ENCODE measurements around the gene ATE1.

- TF ChIP-seq POLR2AphosphoS5 (IDR thresholded peaks at IDR 0.05; ENCODE audit: low read depth, low read length) (no peak), EGR1 (IDR thresholded peaks at IDR 0.05; ENCODE audit: low read depth) (no peak), EZH2 (IDR thresholded peaks at IDR 0.05) (no peak), POLR2A (IDR thresholded peaks at IDR 0.05; ENCODE audit: borderline replicate concordance, extremely low read depth, insufficient read depth, insufficient read length) (no peak), RAD21 (IDR thresholded peaks at IDR 0.05; ENCODE audit: low read depth) (no peak)
- TF ChIP-seq, protein P1, sequence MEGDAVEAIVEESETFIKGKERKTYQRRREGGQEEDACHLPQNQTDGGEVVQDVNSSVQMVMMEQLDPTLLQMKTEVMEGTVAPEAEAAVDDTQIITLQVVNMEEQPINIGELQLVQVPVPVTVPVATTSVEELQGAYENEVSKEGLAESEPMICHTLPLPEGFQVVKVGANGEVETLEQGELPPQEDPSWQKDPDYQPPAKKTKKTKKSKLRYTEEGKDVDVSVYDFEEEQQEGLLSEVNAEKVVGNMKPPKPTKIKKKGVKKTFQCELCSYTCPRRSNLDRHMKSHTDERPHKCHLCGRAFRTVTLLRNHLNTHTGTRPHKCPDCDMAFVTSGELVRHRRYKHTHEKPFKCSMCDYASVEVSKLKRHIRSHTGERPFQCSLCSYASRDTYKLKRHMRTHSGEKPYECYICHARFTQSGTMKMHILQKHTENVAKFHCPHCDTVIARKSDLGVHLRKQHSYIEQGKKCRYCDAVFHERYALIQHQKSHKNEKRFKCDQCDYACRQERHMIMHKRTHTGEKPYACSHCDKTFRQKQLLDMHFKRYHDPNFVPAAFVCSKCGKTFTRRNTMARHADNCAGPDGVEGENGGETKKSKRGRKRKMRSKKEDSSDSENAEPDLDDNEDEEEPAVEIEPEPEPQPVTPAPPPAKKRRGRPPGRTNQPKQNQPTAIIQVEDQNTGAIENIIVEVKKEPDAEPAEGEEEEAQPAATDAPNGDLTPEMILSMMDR (IDR thresholded peaks at IDR 0.05 in 2 of 3, conservative IDR thresholded peaks at IDR 0.05 in 1 of 3; ENCODE audit: borderline replicate concordance in 1 of 3, insufficient read depth in 1 of 3, low read depth in 2 of 3, low read length in 2 of 3): no peak
These were observed 65.2 kb downstream of the ATE1 start for GRCh38 chr10:121862649-121863048.

Data from HCT116 (cell line).